Measurements from ENCODE around the gene ZNF566.

The ZNF566 gene

DNA sequence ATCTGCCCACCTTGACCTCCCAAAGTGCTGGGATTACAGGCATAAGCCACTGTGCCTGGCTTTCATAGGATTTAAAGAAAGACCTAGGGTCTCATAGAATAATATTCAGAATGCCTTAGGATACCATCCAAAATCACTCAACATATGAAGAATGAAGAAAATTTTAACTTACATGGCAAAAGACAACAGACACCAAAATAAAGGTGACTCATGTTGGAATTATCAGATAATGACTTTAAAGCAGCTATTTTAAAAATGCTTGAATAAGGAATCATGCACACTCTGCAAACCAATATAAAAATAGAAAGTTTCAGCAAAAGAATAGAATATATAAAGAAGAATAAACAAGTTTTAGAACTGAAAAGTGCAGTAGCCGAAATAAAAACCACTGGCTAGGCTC lies 29.3 kb downstream of the ZNF566 start:
- no peak for DNase-seq (ENCODE audit: low read depth)
- no peak overlapping the region for H3K4me3 ChIP-seq (ENCODE audit: low read depth, low read length)

DNA sequence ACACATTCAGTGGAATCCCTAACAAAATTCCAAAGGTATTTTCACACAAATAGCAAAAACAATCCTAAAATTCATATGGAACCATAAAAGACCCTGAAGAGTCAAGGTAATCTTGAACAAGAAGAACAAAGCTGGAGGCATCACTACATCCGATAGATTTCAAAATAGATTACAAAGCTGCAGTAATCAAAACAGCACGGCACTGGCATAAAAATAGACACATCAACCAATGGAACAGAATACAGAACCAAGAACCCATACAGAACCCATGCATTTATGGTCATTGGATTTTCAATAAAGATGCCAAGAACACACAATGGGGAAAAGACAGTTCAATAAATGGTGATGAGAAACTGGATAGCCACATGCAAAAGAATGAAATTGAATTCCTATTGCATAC lies 32.5 kb downstream of the ZNF566 start:
- no peak overlapping the region for H3K4me3 ChIP-seq (ENCODE audit: low read depth, low read length)
- no peak for DNase-seq (ENCODE audit: low read depth)

DNA sequence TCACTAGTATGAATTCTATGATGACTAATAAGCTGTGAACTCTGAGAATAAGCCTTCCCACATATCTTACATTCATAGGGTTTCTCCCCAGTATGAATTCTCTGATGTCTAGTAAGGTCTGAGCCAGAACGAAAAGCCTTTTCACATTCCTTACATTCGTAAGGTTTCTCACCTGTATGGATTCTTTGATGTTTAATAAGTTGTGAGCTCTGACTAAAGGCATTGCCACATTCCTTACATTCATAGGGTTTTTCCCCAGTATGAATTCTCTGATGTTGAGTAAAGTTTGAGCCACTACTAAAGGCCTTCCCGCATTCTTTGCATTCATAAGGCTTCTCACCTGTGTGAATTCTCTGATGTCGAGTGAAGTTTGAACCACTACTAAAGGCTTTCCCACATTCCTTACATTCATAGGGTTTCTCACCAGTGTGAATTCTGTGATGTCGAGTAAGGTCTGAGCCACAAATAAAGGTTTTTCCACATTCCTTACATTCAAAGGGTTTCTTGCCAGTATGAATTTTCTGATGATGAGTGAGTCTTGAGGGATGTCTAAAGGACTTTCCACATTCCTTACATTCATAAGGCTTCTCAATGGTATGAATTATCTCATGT lies 40.2 kb downstream of the ZNF566 start:
- no peak overlapping the region for H3K4me3 ChIP-seq (ENCODE audit: low read depth, low read length)
- DNase-seq (ENCODE audit: low read depth): no peak

DNA sequence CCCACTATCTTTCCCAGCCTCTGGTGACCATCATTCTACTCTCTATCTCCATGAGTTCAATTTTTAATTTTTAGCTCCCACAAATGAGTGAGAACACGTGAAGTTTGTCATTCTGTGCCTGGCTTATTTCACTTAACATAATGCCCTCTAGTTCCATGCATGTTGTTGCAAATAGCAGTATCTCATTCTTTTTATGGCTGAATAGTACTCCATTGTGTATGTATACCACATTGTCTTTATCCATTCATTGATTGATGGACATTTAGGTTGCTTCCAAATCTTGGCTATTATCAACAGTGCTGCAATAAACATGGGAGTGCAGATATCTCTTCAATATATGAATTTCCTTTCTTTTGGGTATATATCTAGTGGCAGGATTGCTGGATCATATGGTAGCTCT lies 48.0 kb downstream of the ZNF566 start:
- H3K4me3 ChIP-seq (ENCODE audit: low read depth, low read length): no peak overlapping the region
- no peak for DNase-seq (ENCODE audit: low read depth)

DNA sequence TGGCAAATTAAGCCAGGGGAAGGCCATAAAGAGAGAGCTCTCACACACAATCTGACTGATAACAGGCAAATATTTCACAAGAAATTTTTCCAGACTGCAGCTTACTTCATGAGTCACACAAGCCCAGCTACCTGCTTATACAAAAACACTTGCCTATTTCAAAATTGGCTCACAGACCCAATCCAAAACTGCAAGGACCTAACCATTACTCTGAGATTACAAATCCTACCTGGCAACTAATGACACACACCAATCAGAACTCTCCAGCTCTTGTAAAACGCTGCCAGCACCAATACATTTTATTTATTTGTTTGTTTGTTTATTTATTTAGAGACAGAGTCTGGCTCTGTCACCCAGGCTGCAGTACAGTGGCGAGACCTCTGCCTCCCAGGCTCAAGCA lies 52.8 kb downstream of the ZNF566 start:
- H3K4me3 ChIP-seq (ENCODE audit: low read depth, low read length): no peak overlapping the region
- DNase-seq (ENCODE audit: low read depth): no peak

DNA sequence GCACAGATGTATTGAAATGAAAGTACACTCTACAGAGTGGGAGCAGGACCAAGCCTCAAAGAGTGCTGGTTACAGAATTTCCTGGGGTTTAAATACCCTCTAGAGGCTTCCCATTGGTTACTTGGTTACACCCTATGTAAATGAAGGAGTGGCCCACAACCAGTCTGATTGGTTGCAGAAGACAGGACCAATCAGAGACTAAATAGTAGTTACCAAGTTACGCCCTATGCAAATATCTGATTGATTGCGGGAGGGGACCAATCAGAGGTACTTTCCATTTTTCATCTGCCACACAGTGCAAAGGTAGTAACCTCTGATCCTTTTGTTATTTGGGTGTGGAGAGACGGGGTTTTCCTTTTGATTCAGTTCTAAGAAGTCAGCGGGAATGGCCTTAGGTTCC lies 65.4 kb downstream of the ZNF566 start:
- DNase-seq (ENCODE audit: low read depth): no peak
- no peak overlapping the region for H3K4me3 ChIP-seq (ENCODE audit: low read depth, low read length)

DNA sequence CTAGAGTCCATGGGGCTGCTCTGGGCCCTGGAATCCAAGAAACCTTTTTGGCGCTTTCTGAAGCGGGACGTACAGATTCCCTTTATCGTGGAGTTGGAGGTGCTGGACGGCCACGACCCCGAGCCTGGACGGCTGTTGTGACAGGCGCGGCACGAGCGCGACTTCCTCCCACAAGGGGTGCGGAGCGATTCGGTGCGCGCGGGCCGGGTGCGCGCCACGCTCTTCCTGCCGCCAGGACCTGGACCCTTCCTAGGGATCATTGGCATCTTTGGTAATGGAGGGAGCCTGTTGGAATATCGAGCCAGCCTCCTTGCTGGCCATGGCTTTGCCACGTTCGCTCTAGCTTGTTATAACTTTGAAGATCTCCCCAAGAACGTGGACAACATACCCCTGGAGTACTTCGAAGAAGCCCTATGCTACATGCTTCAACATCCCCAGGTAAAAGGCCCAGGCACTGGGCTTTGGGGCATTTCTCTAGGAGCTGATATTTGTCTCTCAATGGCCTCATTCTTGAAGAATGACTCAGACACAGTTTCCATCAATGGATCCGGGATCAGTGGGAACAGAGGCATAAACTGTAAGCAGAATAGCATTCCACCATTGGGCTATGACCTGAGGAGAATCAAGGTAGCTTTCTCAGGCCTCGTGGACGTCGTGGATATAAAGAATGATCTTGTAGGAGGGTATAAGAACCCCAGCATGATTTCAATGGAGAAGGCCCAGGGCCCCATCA lies 67.4 kb downstream of the ZNF566 start:
- no peak for DNase-seq (ENCODE audit: low read depth)
- peak overlapping the region; percentile 49 for H3K4me3 ChIP-seq (ENCODE audit: low read depth, low read length)

DNA sequence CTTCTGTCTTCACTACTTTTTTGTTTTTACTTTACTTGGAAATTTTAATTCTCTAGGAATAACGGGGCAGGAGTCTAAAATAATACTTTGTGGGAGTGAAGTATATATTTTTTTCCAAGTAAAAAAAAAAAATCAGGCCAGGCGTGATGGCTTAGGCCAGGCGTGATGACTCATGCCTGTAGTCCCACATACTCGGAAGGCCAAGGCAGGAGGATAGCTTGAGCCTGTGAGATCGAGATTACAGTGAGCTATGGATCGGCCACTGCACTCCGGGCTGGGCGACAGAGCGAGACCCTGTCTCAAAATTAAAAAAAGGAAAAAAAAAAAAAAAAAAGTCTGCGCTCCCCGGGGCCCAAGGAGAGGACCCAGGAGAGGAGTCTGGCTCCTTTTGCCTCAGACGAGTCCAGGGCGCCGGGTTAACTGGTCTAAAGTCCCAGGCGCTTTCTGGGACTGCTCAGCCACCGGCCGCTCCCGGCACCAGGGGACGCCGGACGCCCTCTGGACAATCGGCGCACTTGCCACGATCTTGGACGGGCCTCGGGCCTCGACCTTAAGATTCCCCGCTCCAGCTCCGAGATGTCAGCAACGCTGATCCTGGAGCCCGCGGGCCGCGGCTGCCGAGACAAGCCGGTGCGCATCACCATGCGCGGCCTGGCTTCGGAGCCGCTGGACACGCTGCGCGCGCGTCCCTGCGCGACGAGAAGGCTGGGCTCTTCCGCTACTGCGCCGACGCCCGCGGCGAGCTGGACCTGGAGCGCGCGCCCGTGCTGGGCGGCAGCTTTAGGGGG lies 68.2 kb downstream of the ZNF566 start:
- DNase-seq (ENCODE audit: low read depth): no peak
- H3K4me3 ChIP-seq (ENCODE audit: low read depth, low read length): peak overlapping the region; percentile 49

DNA sequence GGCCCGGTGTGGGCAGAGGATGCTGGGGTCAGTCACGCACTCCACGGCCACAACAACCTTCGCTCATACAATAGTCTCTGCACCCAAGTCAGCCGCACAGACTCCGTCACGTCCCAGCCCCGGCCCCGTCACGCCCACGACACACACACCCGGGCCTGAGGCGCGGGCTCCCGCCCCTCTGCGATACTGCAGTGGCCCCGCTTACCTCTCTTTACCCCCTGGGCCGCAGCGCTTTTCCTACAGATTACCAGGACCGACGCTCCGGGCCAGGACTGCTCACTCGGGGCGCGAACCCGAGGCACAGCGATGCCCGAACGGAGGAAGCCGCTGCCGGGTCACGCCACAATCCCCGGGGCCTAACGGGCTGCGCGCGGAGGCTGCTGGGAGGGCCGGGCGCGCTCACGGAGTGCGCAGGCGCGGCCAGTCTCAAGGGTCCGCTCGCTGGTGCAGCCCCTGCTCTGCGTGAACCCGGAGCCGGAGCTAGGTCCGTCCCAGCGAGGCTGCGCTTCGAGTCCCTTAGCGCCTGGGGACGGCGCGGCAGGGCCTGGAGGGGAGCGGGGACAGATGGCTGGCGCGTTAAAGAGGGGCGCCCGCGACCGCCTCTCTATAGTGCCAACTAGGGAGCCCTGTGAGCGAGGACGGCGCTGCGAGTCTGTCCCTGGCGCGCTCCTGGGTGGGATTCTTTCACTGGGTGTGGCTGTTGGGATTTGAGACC lies 70.9 kb downstream of the ZNF566 start, which contains the start of gene ZFP82:
TSS of gene ZFP82 (minus strand) at position 358 of the 715 bp plus-strand sequence. CDS start 8,855 bp downstream, outside the sequence.
- H3K4me3 ChIP-seq (ENCODE audit: low read depth, low read length): peak within 1 kb of the TSS; percentile 72
- DNase-seq (ENCODE audit: low read depth): peak; percentile 41

DNA sequence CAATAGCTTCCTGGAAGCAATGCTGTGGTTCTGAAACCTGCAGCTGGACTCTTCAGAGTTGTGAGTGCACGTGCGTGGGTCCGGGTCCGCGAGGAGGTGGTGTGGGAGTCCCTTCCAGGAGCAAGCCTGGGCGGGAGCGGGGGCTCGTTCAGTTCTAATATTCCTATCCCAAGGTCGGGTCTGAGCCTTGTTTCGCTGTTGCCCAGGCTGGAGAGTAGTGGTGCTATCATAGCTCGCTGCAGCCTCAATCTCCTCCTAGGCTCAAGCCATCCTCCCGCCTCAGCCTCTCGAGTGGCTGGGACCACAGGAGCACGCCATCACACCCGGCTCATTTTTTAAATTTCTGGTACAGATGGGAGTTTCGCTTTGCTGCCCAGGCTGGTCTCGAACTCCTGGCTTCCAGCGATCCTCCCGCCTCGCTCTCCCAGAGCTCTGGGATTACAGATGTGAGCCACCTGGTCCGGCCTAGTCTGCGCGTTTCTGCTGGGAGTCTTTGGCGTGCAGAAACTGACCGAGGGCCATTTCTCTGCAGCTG lies 71.5 kb downstream of the ZNF566 start:
- peak overlapping the region; percentile 72 for H3K4me3 ChIP-seq (ENCODE audit: low read depth, low read length)
- no peak for DNase-seq (ENCODE audit: low read depth)

DNA sequence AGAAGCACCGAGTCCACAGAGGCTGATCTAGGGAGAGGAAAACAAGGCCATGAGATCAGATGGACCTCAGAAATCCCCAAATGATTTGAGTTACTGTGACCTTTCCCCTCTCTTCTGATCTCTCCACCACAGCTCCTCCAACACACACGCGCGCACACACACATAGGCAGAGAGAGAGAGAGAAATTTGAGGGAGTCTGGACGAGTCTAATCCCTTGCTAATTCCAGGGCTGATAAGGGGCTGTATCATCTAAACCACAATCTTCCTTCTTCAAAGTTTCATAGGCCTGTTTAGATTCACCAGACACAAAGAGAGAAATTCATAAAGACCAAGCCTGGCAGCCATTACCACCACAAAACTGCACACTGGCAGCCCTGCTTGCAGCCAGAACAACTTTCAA lies 79.5 kb downstream of the ZNF566 start:
- H3K4me3 ChIP-seq (ENCODE audit: low read depth, low read length): no peak overlapping the region
- no peak for DNase-seq (ENCODE audit: low read depth)

DNA sequence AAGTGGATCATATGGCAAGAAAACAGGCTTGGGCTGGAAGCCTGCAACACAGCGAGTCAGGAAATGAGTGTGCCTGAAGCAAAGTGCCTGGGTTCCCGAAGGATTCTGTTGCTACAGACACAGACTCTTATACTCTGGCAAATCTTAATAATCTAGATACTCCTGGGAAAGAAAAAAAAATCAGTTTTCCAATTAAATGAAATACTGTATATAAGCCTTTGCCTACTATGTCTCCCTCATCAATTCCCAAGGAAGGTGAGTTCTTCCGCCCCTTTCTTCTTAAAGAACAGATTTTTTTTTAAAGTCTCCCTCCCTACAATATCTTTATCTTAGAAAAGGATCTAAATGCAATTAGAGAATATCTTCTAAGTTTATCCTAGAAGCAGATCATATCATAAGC lies 81.3 kb downstream of the ZNF566 start:
- DNase-seq (ENCODE audit: low read depth): no peak
- H3K4me3 ChIP-seq (ENCODE audit: low read depth, low read length): no peak overlapping the region

DNA sequence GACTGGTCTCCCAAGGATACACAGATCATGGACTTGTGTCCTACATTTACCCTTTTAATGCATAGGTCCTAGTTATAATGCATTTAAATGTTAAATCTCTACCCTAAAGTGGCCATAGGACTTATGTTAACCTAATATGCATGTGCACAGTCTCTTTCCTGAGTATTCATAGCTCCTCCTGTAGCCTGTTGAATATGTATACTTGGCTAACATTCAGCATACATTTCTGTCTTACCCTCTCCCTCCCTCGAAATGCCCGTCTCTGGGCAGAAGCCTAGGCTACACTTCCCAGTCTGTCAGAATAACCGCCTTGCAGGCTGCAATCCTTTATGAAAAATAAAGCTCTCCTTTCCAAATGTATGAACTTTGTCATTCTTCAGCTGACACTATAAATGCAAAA lies 84.9 kb downstream of the ZNF566 start:
- DNase-seq (ENCODE audit: low read depth): no peak
- H3K4me3 ChIP-seq (ENCODE audit: low read depth, low read length): no peak overlapping the region

DNA sequence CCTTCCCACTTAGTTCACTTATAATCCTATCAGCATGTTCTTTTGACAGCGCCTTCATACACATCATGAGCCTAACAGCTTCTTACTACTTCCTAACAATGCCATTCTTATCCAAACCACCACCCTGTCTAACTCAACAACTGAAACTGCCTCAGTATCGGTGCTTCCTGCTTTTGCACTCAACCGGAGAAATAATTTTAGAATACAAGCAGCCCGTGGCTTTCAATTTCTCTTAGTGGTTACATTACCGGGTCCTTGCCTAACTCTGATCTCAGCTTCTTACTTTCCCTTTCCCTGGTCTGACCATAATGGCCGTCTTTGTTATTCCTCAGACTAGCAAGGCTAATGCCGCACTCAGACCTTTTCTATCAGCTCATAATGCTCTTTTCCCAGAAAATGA lies 87.9 kb downstream of the ZNF566 start:
- no peak overlapping the region for H3K4me3 ChIP-seq (ENCODE audit: low read depth, low read length)
- DNase-seq (ENCODE audit: low read depth): no peak

DNA sequence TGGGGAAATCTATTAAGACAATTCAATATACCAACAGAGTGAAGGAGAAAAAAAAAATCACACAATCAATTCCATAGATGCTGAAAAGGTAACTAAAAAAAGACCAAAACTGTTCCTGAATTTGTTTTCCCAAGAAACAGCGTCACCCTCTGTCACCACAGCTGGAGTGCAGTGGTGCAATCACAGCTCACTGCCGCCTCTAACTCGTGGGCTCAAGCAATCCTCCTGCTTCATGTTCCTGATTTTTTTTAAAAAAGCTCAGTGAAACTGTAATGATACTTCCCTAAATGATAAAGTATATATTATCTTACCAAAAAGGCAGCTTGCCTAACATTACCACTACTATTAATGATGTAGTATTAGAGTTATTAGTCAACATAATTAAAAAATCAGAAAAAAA lies 90.8 kb downstream of the ZNF566 start:
- DNase-seq (ENCODE audit: low read depth): no peak
- no peak overlapping the region for H3K4me3 ChIP-seq (ENCODE audit: low read depth, low read length)

Measured in skeletal muscle cell (primary cell).